WTC11 (cell line): ENCODE results near the gene IQGAP2. TPM values are rescaled to one million over a fixed set of nuclear protein-coding genes. Genes with fewer than 3 reads are reported as not detected.

Experiments used
- ATAC-seq: fragments of 200-7000 bp; cut with Tn5 transposase; 2 replicates; pipeline ENCODE4 v1.10.0; 2021; ENCODE audit warnings: mild to moderate bottlenecking, moderate library complexity
- CTCF ChIA-PET: fragments of 300-600 bp; sonication (Branson Sonifier 250); formaldehyde crosslinking; loops from one replicate; lab custom pipeline; 2021; ENCODE audit warnings: antibody characterized with exemption; lab: Charles Lee
- POLR2A ChIA-PET: fragments of 350-600 bp; sonication (Branson Sonifier 250); formaldehyde crosslinking; loops from one replicate; lab custom pipeline; 2021; ENCODE audit warnings: antibody characterized with exemption; lab: Charles Lee
- DNase-seq: peaks from one replicate; pipeline ENCODE4 v3.0.0; 2021; ENCODE audit warnings: low spot score
- H3K27ac Mint-ChIP-seq: 2 replicates; pipeline ENCODE4 v1.8.0; 2021; ENCODE audit warnings: mixed read lengths
- H3K27me3 Mint-ChIP-seq: 2 replicates; pipeline ENCODE4 v1.8.0; 2021; ENCODE audit warnings: low read depth, mild to moderate bottlenecking, moderate library complexity, mixed read lengths
- H3K36me3 Mint-ChIP-seq: 2 replicates; pipeline ENCODE4 v1.8.0; 2021; ENCODE audit warnings: mixed read lengths
- H3K4me1 Mint-ChIP-seq: 2 replicates; pipeline ENCODE4 v1.8.0; 2022; ENCODE audit warnings: mixed read lengths
- H3K4me3 Mint-ChIP-seq: 2 replicates; pipeline ENCODE4 v1.8.0; 2021; ENCODE audit warnings: mild to moderate bottlenecking, moderate library complexity, mixed read lengths
- H3K9me3 Mint-ChIP-seq: 2 replicates; pipeline ENCODE4 v1.8.0; 2021; ENCODE audit warnings: mixed read lengths
- ARID4B ChIP-seq: sonication (generic); formaldehyde crosslinking; IDR thresholded peaks from 2 replicates; pipeline ENCODE4 v1.8.0; 2023; ENCODE audit warnings: missing genetic modification reagents, mild to moderate bottlenecking, borderline replicate concordance
- CREM ChIP-seq: sonication (generic); formaldehyde crosslinking; IDR thresholded peaks from 2 replicates; pipeline ENCODE4 v1.8.1; 2022; ENCODE audit warnings: mild to moderate bottlenecking, missing genetic modification reagents, moderate library complexity
- ERG ChIP-seq: fragments of 250-450 bp; sonication (Bioruptor Pico); IDR thresholded peaks from 2 replicates; pipeline ENCODE4 v1.8.0; 2021; ENCODE audit warnings: mild to moderate bottlenecking
- FOXJ3 ChIP-seq: sonication (generic); formaldehyde crosslinking; IDR thresholded peaks from 2 replicates; pipeline ENCODE4 v1.9.0; 2021; ENCODE audit warnings: missing genetic modification reagents, mild to moderate bottlenecking, borderline replicate concordance
- GABPB1 ChIP-seq: sonication (generic); formaldehyde crosslinking; IDR thresholded peaks from 2 replicates; pipeline ENCODE4 v1.8.1; 2023; ENCODE audit warnings: mild to moderate bottlenecking, missing genetic modification reagents
- GTF2I ChIP-seq: fragments of 250-450 bp; sonication (Bioruptor Pico); conservative IDR thresholded peaks from 2 replicates; pipeline ENCODE4 v1.4.0; 2021; ENCODE audit warnings: mild to moderate bottlenecking
- IRF1 ChIP-seq: sonication (generic); formaldehyde crosslinking; IDR thresholded peaks from 2 replicates; pipeline ENCODE4 v1.8.0; 2023; ENCODE audit warnings: missing genetic modification reagents
- JAZF1 ChIP-seq: fragments of 250-450 bp; sonication (Bioruptor Pico); IDR thresholded peaks from 2 replicates; pipeline ENCODE4 v1.9.0; 2021; ENCODE audit warnings: moderate library complexity, mild to moderate bottlenecking, inconsistent platforms
- KAT7 ChIP-seq: sonication (generic); formaldehyde crosslinking; IDR thresholded peaks from 2 replicates; pipeline ENCODE4 v1.8.1; 2023; ENCODE audit warnings: missing genetic modification reagents, mild to moderate bottlenecking, borderline replicate concordance
- NFATC4 ChIP-seq: fragments of 250-450 bp; sonication (Bioruptor Pico); IDR thresholded peaks from 2 replicates; pipeline ENCODE4 v1.9.0; 2021; ENCODE audit warnings: mild to moderate bottlenecking
- NFYB ChIP-seq: sonication (generic); formaldehyde crosslinking; conservative IDR thresholded peaks from 2 replicates; pipeline ENCODE4 v1.8.0; 2022; ENCODE audit warnings: low read depth, missing genetic modification reagents
- NR1H2 ChIP-seq: sonication (generic); formaldehyde crosslinking; IDR thresholded peaks from 2 replicates; pipeline ENCODE4 v1.9.0; 2021; ENCODE audit warnings: mild to moderate bottlenecking, moderate library complexity, missing genetic modification reagents
- PREB ChIP-seq: sonication (generic); formaldehyde crosslinking; IDR thresholded peaks from 2 replicates; pipeline ENCODE4 v1.8.1; 2022; ENCODE audit warnings: mild to moderate bottlenecking, missing genetic modification reagents, moderate library complexity, borderline replicate concordance
- STAT6 ChIP-seq: sonication (generic); formaldehyde crosslinking; conservative IDR thresholded peaks from 2 replicates; pipeline ENCODE4 v1.8.1; 2023; ENCODE audit warnings: mild to moderate bottlenecking, low read depth, missing genetic modification reagents, moderate library complexity
- TCF7 ChIP-seq: sonication (generic); formaldehyde crosslinking; IDR thresholded peaks from 2 replicates; pipeline ENCODE4 v1.8.0; 2022; ENCODE audit warnings: mild to moderate bottlenecking, low read depth, missing genetic modification reagents, moderate library complexity
- TEAD4 ChIP-seq: sonication (generic); formaldehyde crosslinking; IDR thresholded peaks from 2 replicates; pipeline ENCODE4 v1.8.0; 2022; ENCODE audit warnings: mild to moderate bottlenecking, missing genetic modification reagents
- TP53 ChIP-seq: sonication (generic); formaldehyde crosslinking; IDR thresholded peaks from 2 replicates; pipeline ENCODE4 v1.8.1; 2023; ENCODE audit warnings: mild to moderate bottlenecking, missing genetic modification reagents
- USF1 ChIP-seq: sonication (generic); formaldehyde crosslinking; IDR thresholded peaks from 2 replicates; pipeline ENCODE4 v1.8.0; 2022; ENCODE audit warnings: mild to moderate bottlenecking, missing genetic modification reagents
- USF2 ChIP-seq: sonication (generic); formaldehyde crosslinking; IDR thresholded peaks from 2 replicates; pipeline ENCODE4 v1.8.1; 2023; ENCODE audit warnings: mild to moderate bottlenecking, missing genetic modification reagents, moderate library complexity
- ZNF317 ChIP-seq: sonication (generic); formaldehyde crosslinking; IDR thresholded peaks from 2 replicates; pipeline ENCODE4 v1.8.1; 2023; ENCODE audit warnings: low read depth, mild to moderate bottlenecking, moderate library complexity, missing genetic modification reagents, borderline replicate concordance
- ZNF512 ChIP-seq: sonication (generic); formaldehyde crosslinking; IDR thresholded peaks from 2 replicates; pipeline ENCODE4 v1.8.1; 2022; ENCODE audit warnings: missing genetic modification reagents, borderline replicate concordance
- total RNA-seq: library from RNA; stranded (reverse); gene quantifications from 3 replicates; pipeline ENCODE4 v1.2.3, GENCODE V29; 2021

IQGAP2 gene
- total RNA-seq, 1 experiment from 2014 or later, result 70.6 TPM

- no peak for TF ChIP-seq ARID4B (CRISPR knock-in tag)
- no peak for TF ChIP-seq ERG (CRISPR knock-in tag)
- TF ChIP-seq FOXJ3 (CRISPR knock-in tag), result no peak
- TF ChIP-seq TP53 (CRISPR knock-in tag), result no peak
- no peak for TF ChIP-seq CREM (CRISPR knock-in tag)
- no peak for TF ChIP-seq ZNF317
- TF ChIP-seq JAZF1 (CRISPR knock-in tag), result no peak
- no peak for TF ChIP-seq NFATC4 (CRISPR knock-in tag)
- TF ChIP-seq GABPB1 (CRISPR knock-in tag), result no peak
- no peak for TF ChIP-seq NFYB (CRISPR knock-in tag)
- no peak for TF ChIP-seq TCF7 (CRISPR knock-in tag)
Observed at GRCh38 chr5:76570153-76570552, 167.1 kb downstream of the IQGAP2 start (continued).

GRCh38 chr5:76571559-76571958 lies 168.5 kb downstream of the IQGAP2 start:
- Mint-ChIP-seq H3K4me3 (no peak overlapping the region), H3K27me3 (no peaks in the 10 kb centered on the region), H3K36me3 (peaks cover 4% of the 10 kb centered on the region; the same call in 1 of the 2 replicates), H3K9me3 (no peaks in the 10 kb centered on the region), H3K27ac (no peak overlapping the region), H3K4me1 (no peaks in the 10 kb centered on the region)
- ChIA-PET CTCF (interaction anchor here (0.6 to 1.2 kb wide), 5 partner anchors 12 to 1567 kb away, joined by 3 to 4 read pairs (median 3); no protein-coding TSS in a partner anchor), POLR2A (no interaction called here)
- ATAC-seq, result no peak
- DNase-seq, result no peak
- TF ChIP-seq ZNF512 (CRISPR knock-in tag), result no peak
- no peak for TF ChIP-seq GABPB1 (CRISPR knock-in tag)
- no peak for TF ChIP-seq NR1H2 (CRISPR knock-in tag)
- no peak for TF ChIP-seq TEAD4 (CRISPR knock-in tag)
- TF ChIP-seq PREB (CRISPR knock-in tag), result no peak
- TF ChIP-seq USF2 (CRISPR knock-in tag), result no peak
- no peak for TF ChIP-seq IRF1
- TF ChIP-seq USF1 (CRISPR knock-in tag), result no peak
- no peak for TF ChIP-seq NFYB (CRISPR knock-in tag)
- TF ChIP-seq STAT6 (CRISPR knock-in tag), result no peak
- no peak for TF ChIP-seq GTF2I (CRISPR knock-in tag)
- no peak for TF ChIP-seq KAT7
